Measurements from ENCODE around the gene PCMTD2.
"Not testable (repeated sequence)": the region's sequence is repeated elsewhere in the genome, so short reads cannot be mapped to it uniquely, and the experiment has no call there.

Gene PCMTD2

DNA sequence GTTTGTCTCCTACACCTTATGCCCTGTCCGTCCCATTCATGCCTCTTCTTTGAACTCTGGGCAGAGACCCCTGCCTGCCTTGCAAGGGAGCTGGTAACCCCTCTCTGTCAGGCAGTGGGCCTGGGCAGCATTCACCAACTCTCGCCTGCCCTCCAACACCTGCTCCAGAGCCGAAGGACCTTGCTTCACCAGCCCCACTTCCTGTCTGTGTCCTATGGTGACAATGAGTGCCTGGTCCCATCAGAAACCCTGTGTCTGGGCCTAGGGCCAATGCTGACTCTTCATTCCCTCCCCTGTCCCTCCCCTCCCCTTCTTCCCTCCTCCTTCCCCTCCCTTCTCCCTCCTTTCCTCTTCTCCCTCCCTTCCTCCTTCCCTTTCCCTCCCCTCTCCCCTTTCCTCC lies 22.8 kb upstream of the PCMTD2 start:
- no peaks in the 10 kb centered on the region for H3K9me3 ChIP-seq (ENCODE audit: low read length)
- no peak overlapping the region for H3K4me3 ChIP-seq (ENCODE audit: low read depth, low read length, poor library complexity, severe bottlenecking)
- no peaks in the 10 kb centered on the region for H3F3A ChIP-seq (ENCODE audit: insufficient read depth, low read length)
- H3K4me1 ChIP-seq (ENCODE audit: insufficient read depth, low read length, severe bottlenecking), result no peaks in the 10 kb centered on the region
- no peaks in the 10 kb centered on the region for H3K36me3 ChIP-seq (ENCODE audit: insufficient read depth, low read length)
- TF ChIP-seq EZH2 (IDR thresholded peaks at IDR 0.05; ENCODE audit: borderline replicate concordance, low read length), result no peak
- TF ChIP-seq, protein P1, sequence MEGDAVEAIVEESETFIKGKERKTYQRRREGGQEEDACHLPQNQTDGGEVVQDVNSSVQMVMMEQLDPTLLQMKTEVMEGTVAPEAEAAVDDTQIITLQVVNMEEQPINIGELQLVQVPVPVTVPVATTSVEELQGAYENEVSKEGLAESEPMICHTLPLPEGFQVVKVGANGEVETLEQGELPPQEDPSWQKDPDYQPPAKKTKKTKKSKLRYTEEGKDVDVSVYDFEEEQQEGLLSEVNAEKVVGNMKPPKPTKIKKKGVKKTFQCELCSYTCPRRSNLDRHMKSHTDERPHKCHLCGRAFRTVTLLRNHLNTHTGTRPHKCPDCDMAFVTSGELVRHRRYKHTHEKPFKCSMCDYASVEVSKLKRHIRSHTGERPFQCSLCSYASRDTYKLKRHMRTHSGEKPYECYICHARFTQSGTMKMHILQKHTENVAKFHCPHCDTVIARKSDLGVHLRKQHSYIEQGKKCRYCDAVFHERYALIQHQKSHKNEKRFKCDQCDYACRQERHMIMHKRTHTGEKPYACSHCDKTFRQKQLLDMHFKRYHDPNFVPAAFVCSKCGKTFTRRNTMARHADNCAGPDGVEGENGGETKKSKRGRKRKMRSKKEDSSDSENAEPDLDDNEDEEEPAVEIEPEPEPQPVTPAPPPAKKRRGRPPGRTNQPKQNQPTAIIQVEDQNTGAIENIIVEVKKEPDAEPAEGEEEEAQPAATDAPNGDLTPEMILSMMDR (IDR thresholded peaks at IDR 0.05; ENCODE audit: low read length), result no peak
- H3K27me3 ChIP-seq (ENCODE audit: insufficient read depth, low read length), result peaks cover 4% of the 10 kb centered on the region; the same call in 1 of the 2 replicates
- H4K20me1 ChIP-seq (ENCODE audit: insufficient read depth, low read length), result no peaks in the 10 kb centered on the region
- no peak overlapping the region for H3K27ac ChIP-seq (ENCODE audit: low read depth, low read length, poor library complexity, severe bottlenecking)
- H2AFZ ChIP-seq (ENCODE audit: low read length), result no peak overlapping the region
- no peaks in the 10 kb centered on the region for H3K79me2 ChIP-seq (ENCODE audit: insufficient read depth, low read length)
- no peaks in the 10 kb centered on the region for H3K9me2 ChIP-seq (ENCODE audit: low read depth, low read length)
- H3K9ac ChIP-seq (ENCODE audit: low read length), result no peak overlapping the region
- no peak overlapping the region for H3K4me2 ChIP-seq (ENCODE audit: low read length)

DNA sequence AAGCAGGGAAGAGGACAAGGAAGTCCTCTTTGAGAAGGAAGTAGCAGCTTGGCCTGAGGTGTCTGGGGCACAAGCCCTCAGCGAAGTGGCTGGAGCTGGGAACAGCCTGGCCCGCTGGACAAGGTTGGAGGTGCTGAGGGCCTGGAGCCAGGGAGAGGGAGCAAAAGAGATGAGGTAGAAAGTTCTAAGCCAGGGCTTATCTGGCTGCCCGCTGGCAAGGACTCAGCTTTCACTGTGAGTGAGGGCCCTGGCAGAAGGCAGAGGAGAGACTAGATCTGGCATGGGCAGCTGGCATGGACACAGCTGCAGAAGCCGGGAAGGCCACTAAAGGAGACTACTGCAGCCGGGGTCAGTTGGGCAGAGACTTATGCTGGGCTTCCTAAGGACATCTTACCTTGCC lies 21.8 kb upstream of the PCMTD2 start:
- Histone ChIP-seq H3K9me2 (ENCODE audit: low read depth, low read length) (no peaks in the 10 kb centered on the region), H3K9ac (ENCODE audit: low read length) (no peak overlapping the region), H3F3A (ENCODE audit: insufficient read depth, low read length) (no peaks in the 10 kb centered on the region), H3K4me3 (ENCODE audit: low read depth, low read length, poor library complexity, severe bottlenecking) (no peak overlapping the region), H3K4me2 (ENCODE audit: low read length) (no peak overlapping the region), H3K27ac (ENCODE audit: low read depth, low read length, poor library complexity, severe bottlenecking) (no peak overlapping the region), H2AFZ (ENCODE audit: low read length) (no peak overlapping the region), H3K36me3 (ENCODE audit: insufficient read depth, low read length) (no peaks in the 10 kb centered on the region), H3K27me3 (ENCODE audit: insufficient read depth, low read length) (no peaks in the 10 kb centered on the region), H4K20me1 (ENCODE audit: insufficient read depth, low read length) (no peaks in the 10 kb centered on the region), H3K4me1 (ENCODE audit: insufficient read depth, low read length, severe bottlenecking) (no peaks in the 10 kb centered on the region), H3K9me3 (ENCODE audit: low read length) (no peaks in the 10 kb centered on the region), H3K79me2 (ENCODE audit: insufficient read depth, low read length) (no peaks in the 10 kb centered on the region)
- TF ChIP-seq, protein P1 (IDR thresholded peaks at IDR 0.05; ENCODE audit: low read length), result no peak
- no peak for TF ChIP-seq EZH2 (IDR thresholded peaks at IDR 0.05; ENCODE audit: borderline replicate concordance, low read length)

DNA sequence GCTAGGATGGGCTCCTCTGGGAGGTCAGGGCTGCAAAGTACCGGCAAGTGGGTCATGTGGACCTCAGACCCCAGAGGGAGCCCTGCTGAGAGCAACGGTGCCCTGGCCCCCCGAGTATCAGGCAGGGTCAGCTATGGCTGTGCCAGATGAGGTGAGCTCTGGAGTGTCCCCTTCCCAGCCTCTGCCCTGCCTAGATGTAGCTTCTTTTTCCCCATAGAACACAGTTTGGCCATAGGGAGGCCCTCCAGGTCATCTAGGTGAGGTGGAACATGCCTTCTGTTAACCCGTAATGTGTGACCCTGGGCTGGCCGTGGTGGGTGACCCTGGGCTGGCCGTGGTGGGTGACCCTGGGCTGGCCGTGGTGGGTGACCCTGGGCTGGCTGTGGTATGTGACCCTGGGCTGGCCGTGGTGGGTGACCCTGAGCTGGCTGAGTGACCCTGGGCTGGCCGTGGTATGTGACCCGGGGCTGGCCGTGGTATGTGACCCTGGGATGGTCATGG lies 21.2 kb upstream of the PCMTD2 start:
- Histone ChIP-seq H3K9ac (ENCODE audit: low read length) (no peak overlapping the region), H3K4me2 (ENCODE audit: low read length) (no peak overlapping the region), H3K4me1 (ENCODE audit: insufficient read depth, low read length, severe bottlenecking) (no peaks in the 10 kb centered on the region), H3K9me3 (ENCODE audit: low read length) (no peaks in the 10 kb centered on the region), H3K27ac (ENCODE audit: low read depth, low read length, poor library complexity, severe bottlenecking) (no peak overlapping the region), H3K27me3 (ENCODE audit: insufficient read depth, low read length) (no peaks in the 10 kb centered on the region), H3K9me2 (ENCODE audit: low read depth, low read length) (no peaks in the 10 kb centered on the region), H3K4me3 (ENCODE audit: low read depth, low read length, poor library complexity, severe bottlenecking) (no peak overlapping the region), H3K79me2 (ENCODE audit: insufficient read depth, low read length) (no peaks in the 10 kb centered on the region), H3K36me3 (ENCODE audit: insufficient read depth, low read length) (no peaks in the 10 kb centered on the region), H3F3A (ENCODE audit: insufficient read depth, low read length) (no peaks in the 10 kb centered on the region), H2AFZ (ENCODE audit: low read length) (no peak overlapping the region), H4K20me1 (ENCODE audit: insufficient read depth, low read length) (no peaks in the 10 kb centered on the region)
- TF ChIP-seq EZH2 (IDR thresholded peaks at IDR 0.05; ENCODE audit: borderline replicate concordance, low read length), result no peak
- TF ChIP-seq, protein P1 (IDR thresholded peaks at IDR 0.05; ENCODE audit: low read length), result no peak

DNA sequence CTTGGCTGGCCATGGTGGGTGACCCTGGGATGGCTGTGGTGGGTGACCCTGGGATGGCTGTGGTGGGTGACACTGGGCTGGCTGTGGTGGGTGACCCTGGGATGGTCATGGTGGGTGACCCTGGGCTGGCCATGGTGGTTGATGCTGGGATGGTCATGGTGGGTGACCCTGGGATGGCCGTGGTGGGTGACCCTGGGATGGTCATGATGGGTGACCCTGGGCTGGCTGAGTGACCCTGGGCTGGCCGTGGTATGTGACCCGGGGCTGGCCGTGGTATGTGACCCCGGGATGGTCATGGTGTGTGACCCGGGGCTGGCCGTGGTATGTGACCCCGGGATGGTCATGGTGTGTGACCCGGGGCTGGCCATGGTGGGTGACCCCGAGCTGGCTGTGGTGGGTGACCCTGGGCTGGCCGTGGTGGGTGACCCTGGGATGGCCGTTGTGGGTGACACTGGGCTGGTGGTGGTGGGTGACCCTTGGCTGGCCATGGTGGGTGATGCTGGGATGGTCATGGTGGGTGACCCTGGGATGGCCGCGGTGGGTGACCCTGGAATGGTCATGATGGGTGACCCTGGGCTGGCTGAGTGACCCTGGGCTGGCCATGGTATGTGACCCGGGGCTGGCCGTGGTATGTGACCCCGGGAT lies 20.5 kb upstream of the PCMTD2 start:
- H3K9ac ChIP-seq (ENCODE audit: low read length); H2AFZ ChIP-seq (ENCODE audit: low read length); H3K9me2 ChIP-seq (ENCODE audit: low read depth, low read length); H3K27ac ChIP-seq (ENCODE audit: low read depth, low read length, poor library complexity, severe bottlenecking); H3K9me3 ChIP-seq (ENCODE audit: low read length); H3K4me3 ChIP-seq (ENCODE audit: low read depth, low read length, poor library complexity, severe bottlenecking); H3K36me3 ChIP-seq (ENCODE audit: insufficient read depth, low read length); H3K4me1 ChIP-seq (ENCODE audit: insufficient read depth, low read length, severe bottlenecking); H4K20me1 ChIP-seq (ENCODE audit: insufficient read depth, low read length); H3K79me2 ChIP-seq (ENCODE audit: insufficient read depth, low read length); H3K27me3 ChIP-seq (ENCODE audit: insufficient read depth, low read length); H3K4me2 ChIP-seq (ENCODE audit: low read length); H3F3A ChIP-seq (ENCODE audit: insufficient read depth, low read length): not testable (repeated sequence)
